AG04449 (cell line): ENCODE measurements around the gene MAGI1.

Experiments
- CTCF ChIA-PET: fragments of 350-600 bp; formaldehyde crosslinking; extraction: SDS; loops from one replicate; lab custom pipeline; 2021; ENCODE audit warnings: antibody characterized with exemption; lab: Yijun Ruan, JAX
- POLR2A ChIA-PET: fragments of 400-600, 350-600 bp; formaldehyde crosslinking; extraction: SDS; loops from one replicate; lab custom pipeline; 2020; ENCODE audit warnings: antibody characterized with exemption, inconsistent platforms; lab: Yijun Ruan, JAX
- DNase-seq: peaks from one replicate; pipeline ENCODE4 v3.0.0-alpha.2; 2010; ENCODE audit warnings: low read depth, low spot score
- H3K4me3 ChIP-seq: 2 replicates; pipeline ENCODE4 v1.5.1; 2011; ENCODE audit warnings: low read depth, mild to moderate bottlenecking, control low read depth, low read length
- CTCF ChIP-seq: IDR thresholded peaks from one replicate; pipeline ENCODE4 v1.5.1; 2011; ENCODE audit warnings: mild to moderate bottlenecking, moderate library complexity, low read length, control low read depth, inconsistent platforms; ENCODE audit not compliant: insufficient read depth; ENCODE audit errors: missing control alignments

Gene MAGI1

GRCh38 chr3:65968996-65969395, 69.7 kb downstream of the MAGI1 start:
- DNase-seq: no peak
- ChIA-PET POLR2A (interaction anchor here (0.6 kb wide), 1 partner anchor 10 kb away, joined by 3 read pairs; no protein-coding TSS in a partner anchor), CTCF (interaction anchor here (0.9 kb wide), 1 partner anchor 119 kb away, joined by 3 read pairs; no protein-coding TSS in a partner anchor)
- H3K4me3 ChIP-seq: no peak overlapping the region
- TF ChIP-seq CTCF: no peak

GRCh38 chr3:65967451-65967850, 71.3 kb downstream of the MAGI1 start:
- TF ChIP-seq CTCF: no peak
- DNase-seq: no peak
- ChIA-PET CTCF (no interaction called here), POLR2A (no interaction called here)
- no peak overlapping the region for H3K4me3 ChIP-seq

GRCh38 chr3:65964838-65965237, 73.9 kb downstream of the MAGI1 start:
- no peak for TF ChIP-seq CTCF
- CTCF ChIA-PET: no interaction called here
- no peak overlapping the region for H3K4me3 ChIP-seq
- POLR2A ChIA-PET: no interaction called here
- no peak for DNase-seq

GRCh38 chr3:65963787-65964677, 74.7 kb downstream of the MAGI1 start:
- CTCF ChIA-PET: interaction anchor here (0.7 to 1.2 kb wide), 2 partner anchors 9 to 175 kb away, joined by 3 to 5 read pairs; no protein-coding TSS in a partner anchor

GRCh38 chr3:65961733-65962132, 77.0 kb downstream of the MAGI1 start:
- ChIA-PET CTCF (interaction anchor here (1.0 kb wide), 1 partner anchor 174 kb away, joined by 3 read pairs; no protein-coding TSS in a partner anchor), POLR2A (no interaction called here)
- DNase-seq: no peak
- TF ChIP-seq CTCF: no peak
- H3K4me3 ChIP-seq: no peak overlapping the region

More at GRCh38 chr3:65963787-65964677, 74.7 kb downstream of the MAGI1 start:
- POLR2A ChIA-PET: interaction anchor here (0.6 to 1.0 kb wide), 2 partner anchors 74 to 387 kb away, joined by 3 read pairs; no protein-coding TSS in a partner anchor
- peak; percentile 68 for DNase-seq
- no peak overlapping the region for H3K4me3 ChIP-seq
- TF ChIP-seq CTCF: no peak

- POLR2A ChIA-PET: no interaction called here
- CTCF ChIA-PET: interaction anchor here (1.7 kb wide), 1 partner anchor 11 kb away, joined by 8 read pairs; no protein-coding TSS in a partner anchor
- TF ChIP-seq CTCF: no peak
Measured at GRCh38 chr3:65961128-65961527, 77.6 kb downstream of the MAGI1 start.

More at GRCh38 chr3:65961128-65961527, 77.6 kb downstream of the MAGI1 start:
- no peak overlapping the region for H3K4me3 ChIP-seq
- no peak for DNase-seq
